ENCODE measurements around the gene TNRC6A. TPM values are rescaled to one million over a fixed set of nuclear protein-coding genes. Genes with fewer than 3 reads are reported as not detected.

The TNRC6A gene
- total RNA-seq, 1 experiment from 2014 or later, result 41.6 TPM

GRCh38 chr16:24851700-24852099 lies 122.2 kb downstream of the TNRC6A start:
- CTCF ChIA-PET, result interaction anchor here (0.7 to 2.0 kb wide), 3 partner anchors 17 to 133 kb away, joined by 3 to 7 read pairs (median 3); no protein-coding TSS in a partner anchor
- Mint-ChIP-seq H3K4me3 (ENCODE audit: unreplicated experiment) (no peak overlapping the region), H3K36me3 (ENCODE audit: insufficient read depth, unreplicated experiment) (no peaks in the 10 kb centered on the region), H3K9me3 (ENCODE audit: unreplicated experiment) (no peaks in the 10 kb centered on the region), H3K4me1 (ENCODE audit: insufficient read depth, unreplicated experiment) (peaks cover 22% of the 10 kb centered on the region), H3K27ac (ENCODE audit: low read depth, unreplicated experiment) (no peak overlapping the region), H3K27me3 (ENCODE audit: insufficient read depth, unreplicated experiment) (peaks cover 11% of the 10 kb centered on the region)
- BruUV-seq (replicated peaks), result no TSS peak
- no peak for DNase-seq (ENCODE audit: unreplicated experiment)
- intact Hi-C loops (cut with micrococcal nuclease), result no loop called here
- no peak for TF ChIP-seq CTCF (IDR thresholded peaks at IDR 0.05; ENCODE audit: unreplicated experiment)
- POLR2A ChIA-PET, result interaction anchor here (1.2 kb wide), 1 partner anchor 135 kb away, joined by 3 read pairs; no protein-coding TSS in a partner anchor

DNA sequence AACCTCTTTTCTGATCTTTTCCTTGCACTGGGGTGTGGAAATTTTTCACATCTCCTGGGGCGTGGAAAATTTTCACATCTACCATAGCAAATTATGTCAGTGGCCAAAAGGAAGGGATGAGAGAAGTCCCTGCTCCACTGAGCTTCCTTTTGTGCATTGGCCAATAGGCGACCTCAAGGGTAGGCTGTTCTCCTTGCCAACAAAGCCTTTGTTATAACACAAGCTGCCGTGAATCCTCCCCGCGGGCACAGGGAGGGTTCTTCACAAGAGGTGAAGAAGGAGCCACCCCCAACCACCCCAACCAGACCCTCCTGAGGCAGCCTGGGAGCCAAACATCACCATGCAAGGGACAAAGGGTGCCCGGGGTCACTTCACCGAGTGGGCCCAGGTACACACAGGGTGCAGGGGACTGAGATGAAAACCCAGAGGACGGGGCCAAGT lies 122.8 kb downstream of the TNRC6A start:
- no peak for DNase-seq (ENCODE audit: unreplicated experiment)
- BruUV-seq (replicated peaks), result no TSS peak
- no peak for TF ChIP-seq CTCF (IDR thresholded peaks at IDR 0.05; ENCODE audit: unreplicated experiment)
- peaks cover 22% of the 10 kb centered on the region for H3K4me1 Mint-ChIP-seq (ENCODE audit: insufficient read depth, unreplicated experiment)
- ChIA-PET CTCF (interaction anchor here (0.7 to 1.0 kb wide), 3 partner anchors 18 to 197 kb away, joined by 3 to 5 read pairs (median 3); no protein-coding TSS in a partner anchor), POLR2A (interaction anchor here (1.2 kb wide), 1 partner anchor 134 kb away, joined by 3 read pairs; no protein-coding TSS in a partner anchor)
- no peak overlapping the region for H3K27ac Mint-ChIP-seq (ENCODE audit: low read depth, unreplicated experiment)
- intact Hi-C loops (cut with micrococcal nuclease), result no loop called here
- H3K27me3 Mint-ChIP-seq (ENCODE audit: insufficient read depth, unreplicated experiment), result peaks cover 5% of the 10 kb centered on the region
- no peaks in the 10 kb centered on the region for H3K9me3 Mint-ChIP-seq (ENCODE audit: unreplicated experiment)
- no peaks in the 10 kb centered on the region for H3K36me3 Mint-ChIP-seq (ENCODE audit: insufficient read depth, unreplicated experiment)
- H3K4me3 Mint-ChIP-seq (ENCODE audit: unreplicated experiment), result no peak overlapping the region

DNA sequence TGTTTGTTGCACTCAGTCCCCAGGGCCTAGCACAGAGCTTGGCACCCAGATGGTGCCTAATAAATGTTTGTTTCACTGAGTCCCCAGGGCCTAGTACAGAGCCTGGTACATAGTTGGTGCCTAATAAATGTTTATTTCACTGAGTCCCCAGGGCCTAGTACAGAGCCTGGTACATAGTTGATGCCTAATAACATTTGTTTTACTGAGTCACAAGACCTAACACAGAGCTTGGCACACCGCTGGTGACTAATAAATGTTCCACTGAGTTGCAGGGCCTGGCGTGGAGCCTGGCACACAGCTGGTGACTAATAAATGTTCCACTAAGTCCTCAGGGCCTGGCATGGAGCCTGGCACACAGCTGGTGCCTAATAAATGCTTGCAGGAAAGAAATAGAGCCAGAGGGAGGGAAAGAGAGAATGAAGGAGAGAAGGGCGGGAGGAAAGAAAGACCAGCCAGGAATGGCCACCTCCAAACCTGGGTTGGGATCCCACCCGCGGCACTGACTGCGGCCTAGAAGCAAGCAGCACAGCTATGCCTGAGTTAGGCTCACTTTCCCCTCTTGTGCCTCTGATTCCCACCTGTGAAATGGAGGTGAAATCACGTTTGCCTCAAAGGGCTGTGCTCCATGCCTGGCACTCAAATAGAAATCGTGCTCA lies 123.8 kb downstream of the TNRC6A start:
- POLR2A ChIA-PET, result no interaction called here
- CTCF ChIA-PET, result interaction anchor here (0.7 to 1.7 kb wide), 3 partner anchors 19 to 372 kb away, joined by 3 to 5 read pairs (median 5); no protein-coding TSS in a partner anchor
- Mint-ChIP-seq H3K27ac (ENCODE audit: low read depth, unreplicated experiment) (no peak overlapping the region), H3K27me3 (ENCODE audit: insufficient read depth, unreplicated experiment) (no peaks in the 10 kb centered on the region), H3K4me3 (ENCODE audit: unreplicated experiment) (no peak overlapping the region), H3K36me3 (ENCODE audit: insufficient read depth, unreplicated experiment) (no peaks in the 10 kb centered on the region), H3K4me1 (ENCODE audit: insufficient read depth, unreplicated experiment) (peaks cover 22% of the 10 kb centered on the region), H3K9me3 (ENCODE audit: unreplicated experiment) (no peaks in the 10 kb centered on the region)
- intact Hi-C loops (cut with micrococcal nuclease), result no loop called here
- DNase-seq (ENCODE audit: unreplicated experiment), result peak; percentile 32
- BruUV-seq (replicated peaks), result no TSS peak
- TF ChIP-seq CTCF (IDR thresholded peaks at IDR 0.05; ENCODE audit: unreplicated experiment), result no peak

- no TSS peak for BruUV-seq (replicated peaks)
- peak; percentile 78 for DNase-seq (ENCODE audit: unreplicated experiment)
- intact Hi-C loops (cut with micrococcal nuclease), result no loop called here
- no peak for TF ChIP-seq CTCF (IDR thresholded peaks at IDR 0.05; ENCODE audit: unreplicated experiment)
- ChIA-PET POLR2A (interaction anchor here (0.6 kb wide), 1 partner anchor 9 kb away, joined by 3 read pairs; no protein-coding TSS in a partner anchor), CTCF (interaction anchor here (0.7 to 1.7 kb wide), 3 partner anchors 20 to 372 kb away, joined by 3 to 5 read pairs (median 3); no protein-coding TSS in a partner anchor)
- Mint-ChIP-seq H3K27me3 (ENCODE audit: insufficient read depth, unreplicated experiment) (no peaks in the 10 kb centered on the region), H3K4me3 (ENCODE audit: unreplicated experiment) (no peak overlapping the region), H3K4me1 (ENCODE audit: insufficient read depth, unreplicated experiment) (peaks cover 18% of the 10 kb centered on the region), H3K36me3 (ENCODE audit: insufficient read depth, unreplicated experiment) (no peaks in the 10 kb centered on the region), H3K9me3 (ENCODE audit: unreplicated experiment) (no peaks in the 10 kb centered on the region), H3K27ac (ENCODE audit: low read depth, unreplicated experiment) (peak overlapping the region; percentile 33)
These were observed 124.4 kb downstream of the TNRC6A start for GRCh38 chr16:24853830-24854229.

All from MCF 10A (cell line).